BE2C (cell line): ENCODE results near the gene SLC51B.

ENCODE experiments used
- DNase-seq: peaks from one replicate; pipeline ENCODE4 v3.0.0-alpha.2; 2020
- H3K27me3 ChIP-seq: fragments of 250-450 bp; sonication (Bioruptor Pico); 2 replicates; pipeline ENCODE4 v1.5.1; 2020; ENCODE audit warnings: mild to moderate bottlenecking
- H3K36me3 ChIP-seq: fragments of 250-450 bp; sonication (Bioruptor Pico); 2 replicates; pipeline ENCODE4 v1.5.1; 2020; ENCODE audit warnings: mild to moderate bottlenecking
- H3K4me1 ChIP-seq: fragments of 250-450 bp; sonication (Bioruptor Pico); 2 replicates; pipeline ENCODE4 v1.5.1; 2020
- H3K4me3 ChIP-seq: 2 replicates; pipeline ENCODE4 v1.5.1; 2011; ENCODE audit warnings: low read depth, low read length
- H3K9me3 ChIP-seq: fragments of 250-450 bp; sonication (Bioruptor Pico); 2 replicates; pipeline ENCODE4 v1.5.1; 2020
- TF ChIP-seq, protein P1 (sequence below): IDR thresholded peaks from 2 replicates; pipeline ENCODE4 v1.5.1; 2012; ENCODE audit warnings: mild to moderate bottlenecking, low read depth, low read length

The SLC51B gene

DNA sequence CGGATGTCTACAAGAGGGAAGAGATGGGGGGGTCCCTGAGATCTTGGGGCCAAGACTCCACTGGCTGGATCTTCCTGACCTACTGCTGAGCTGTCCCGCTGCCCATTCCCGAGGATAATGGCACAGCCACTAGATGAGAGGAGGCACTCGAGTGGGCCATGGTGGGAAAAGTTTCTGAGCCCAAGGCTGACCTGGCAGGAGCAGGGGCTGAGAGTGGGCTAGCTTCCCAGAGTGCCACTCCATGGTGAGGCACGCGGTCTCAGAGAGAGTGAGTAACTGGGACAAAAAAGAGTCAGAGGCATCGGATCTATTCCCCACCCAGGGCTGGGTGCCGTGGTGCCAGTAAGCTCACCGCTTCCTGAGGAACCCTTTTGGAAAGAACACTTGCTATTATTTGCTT is 10.9 kb downstream of the SLC51B start:
- DNase-seq: no peak
- no peaks in the 10 kb centered on the region for H3K36me3 ChIP-seq
- peaks cover 4% of the 10 kb centered on the region for H3K4me1 ChIP-seq
- no peaks in the 10 kb centered on the region for H3K9me3 ChIP-seq
- TF ChIP-seq, protein P1, sequence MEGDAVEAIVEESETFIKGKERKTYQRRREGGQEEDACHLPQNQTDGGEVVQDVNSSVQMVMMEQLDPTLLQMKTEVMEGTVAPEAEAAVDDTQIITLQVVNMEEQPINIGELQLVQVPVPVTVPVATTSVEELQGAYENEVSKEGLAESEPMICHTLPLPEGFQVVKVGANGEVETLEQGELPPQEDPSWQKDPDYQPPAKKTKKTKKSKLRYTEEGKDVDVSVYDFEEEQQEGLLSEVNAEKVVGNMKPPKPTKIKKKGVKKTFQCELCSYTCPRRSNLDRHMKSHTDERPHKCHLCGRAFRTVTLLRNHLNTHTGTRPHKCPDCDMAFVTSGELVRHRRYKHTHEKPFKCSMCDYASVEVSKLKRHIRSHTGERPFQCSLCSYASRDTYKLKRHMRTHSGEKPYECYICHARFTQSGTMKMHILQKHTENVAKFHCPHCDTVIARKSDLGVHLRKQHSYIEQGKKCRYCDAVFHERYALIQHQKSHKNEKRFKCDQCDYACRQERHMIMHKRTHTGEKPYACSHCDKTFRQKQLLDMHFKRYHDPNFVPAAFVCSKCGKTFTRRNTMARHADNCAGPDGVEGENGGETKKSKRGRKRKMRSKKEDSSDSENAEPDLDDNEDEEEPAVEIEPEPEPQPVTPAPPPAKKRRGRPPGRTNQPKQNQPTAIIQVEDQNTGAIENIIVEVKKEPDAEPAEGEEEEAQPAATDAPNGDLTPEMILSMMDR: no peak
- no peaks in the 10 kb centered on the region for H3K27me3 ChIP-seq
- no peak overlapping the region for H3K4me3 ChIP-seq

DNA sequence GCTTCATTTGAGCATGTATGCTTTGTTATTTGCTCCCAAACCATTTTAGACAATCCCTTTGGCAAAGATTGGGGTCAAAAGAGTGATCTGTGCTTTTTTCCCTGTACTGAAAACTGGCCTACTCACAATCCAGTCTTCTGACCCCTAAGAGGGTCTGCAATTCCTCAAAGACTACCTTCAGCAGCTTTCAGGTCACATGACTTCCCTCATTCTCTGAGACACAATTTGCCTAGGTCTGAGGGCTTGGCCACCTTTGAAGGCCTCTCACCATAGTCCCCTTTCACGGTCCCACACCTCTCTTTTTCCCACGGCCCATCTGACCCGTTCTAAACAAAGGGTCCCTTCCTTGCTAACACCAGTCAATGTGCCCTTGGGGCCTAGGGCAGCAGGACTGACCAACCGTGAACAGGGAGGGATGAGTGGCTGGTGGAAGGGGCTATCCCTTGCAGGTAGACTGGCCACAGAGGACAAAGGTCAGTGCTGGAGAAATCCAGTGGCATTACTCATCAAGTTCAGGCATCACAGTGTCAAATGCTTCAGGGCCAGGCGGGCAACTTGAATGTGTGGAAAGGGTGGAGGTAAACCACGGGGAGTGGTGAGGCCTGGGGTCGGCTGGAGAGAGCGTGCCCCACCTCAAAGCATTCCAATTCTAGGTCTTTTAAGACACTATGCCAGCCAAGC is 11.8 kb downstream of the SLC51B start:
- no peaks in the 10 kb centered on the region for H3K36me3 ChIP-seq
- H3K4me3 ChIP-seq: no peak overlapping the region
- TF ChIP-seq, protein P1: no peak
- H3K9me3 ChIP-seq: no peaks in the 10 kb centered on the region
- H3K4me1 ChIP-seq: peaks cover 4% of the 10 kb centered on the region
- H3K27me3 ChIP-seq: no peaks in the 10 kb centered on the region
- no peak for DNase-seq

DNA sequence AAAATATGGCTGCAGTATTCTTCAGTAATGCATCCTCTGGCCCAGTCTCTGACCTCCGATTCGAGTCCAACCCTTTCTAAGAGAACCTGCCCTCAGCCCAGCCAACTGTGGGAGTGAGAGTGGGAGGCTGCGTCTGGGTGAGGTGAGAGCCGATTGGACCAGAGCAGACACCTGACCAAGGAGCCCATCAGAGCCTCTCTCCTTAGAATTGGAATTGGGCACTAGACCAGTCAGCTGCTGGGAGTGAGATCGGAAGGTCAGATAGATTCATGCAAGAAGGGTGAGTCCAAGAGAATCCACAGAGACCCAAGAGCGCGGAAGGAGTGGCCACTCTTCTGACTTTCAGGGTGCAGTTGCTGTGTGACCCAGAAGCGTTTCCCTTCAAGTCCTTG is 12.4 kb downstream of the SLC51B start:
- H3K4me3 ChIP-seq: no peak overlapping the region
- H3K9me3 ChIP-seq: no peaks in the 10 kb centered on the region
- no peaks in the 10 kb centered on the region for H3K36me3 ChIP-seq
- H3K27me3 ChIP-seq: no peaks in the 10 kb centered on the region
- peaks cover 4% of the 10 kb centered on the region for H3K4me1 ChIP-seq
- TF ChIP-seq, protein P1: no peak
- DNase-seq: no peak

DNA sequence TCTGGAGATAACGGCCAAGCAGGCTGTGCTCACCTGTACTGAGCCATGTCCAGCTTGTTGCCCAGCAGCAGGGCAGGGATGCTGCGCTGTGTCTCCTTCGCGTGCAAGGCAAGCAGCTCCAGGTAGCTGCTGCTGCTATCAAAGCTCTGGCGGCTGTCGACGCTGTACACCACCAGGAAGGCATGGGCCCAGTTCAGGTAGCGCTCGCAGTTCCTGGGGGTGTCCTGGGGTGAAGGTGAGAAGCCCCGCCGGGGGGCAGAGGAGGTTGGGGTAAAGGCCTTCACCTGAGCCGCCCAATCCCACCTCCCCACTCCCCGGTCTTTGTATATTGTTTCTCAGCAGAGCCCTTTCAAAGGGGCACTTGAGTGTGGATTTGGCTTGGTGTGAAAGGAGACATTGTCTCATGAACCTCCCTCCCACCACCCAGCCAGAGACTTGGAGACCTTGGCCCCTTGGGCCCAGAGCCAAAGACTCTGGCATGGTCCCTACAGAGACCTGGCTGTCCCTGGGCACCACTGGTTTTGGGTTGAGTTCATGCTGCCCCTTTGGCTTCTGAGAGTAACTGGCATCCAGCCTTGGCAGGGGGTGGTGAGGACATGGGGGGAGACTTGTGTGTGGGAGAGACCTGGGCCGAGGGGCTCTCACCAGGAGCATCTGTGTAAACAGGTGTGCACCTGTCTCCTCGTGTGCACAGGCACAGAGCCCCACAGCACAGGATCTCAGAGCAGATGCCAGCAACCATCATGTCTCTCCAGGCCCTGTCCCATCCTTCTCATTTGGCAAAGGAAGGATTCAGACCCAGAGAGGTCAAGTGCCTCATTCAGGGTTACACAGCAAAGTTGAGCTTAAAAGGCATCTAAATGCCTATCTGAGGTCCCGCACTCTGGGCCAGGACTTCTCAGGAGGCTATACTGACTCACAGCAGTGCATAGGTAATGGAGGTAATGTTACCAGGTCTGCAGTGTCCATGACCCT is 13.5 kb downstream of the SLC51B start:
- Histone ChIP-seq H3K9me3 (no peaks in the 10 kb centered on the region), H3K27me3 (no peaks in the 10 kb centered on the region), H3K4me1 (peaks cover 4% of the 10 kb centered on the region), H3K4me3 (no peak overlapping the region), H3K36me3 (no peaks in the 10 kb centered on the region)
- no peak for DNase-seq
- TF ChIP-seq, protein P1: no peak

DNA sequence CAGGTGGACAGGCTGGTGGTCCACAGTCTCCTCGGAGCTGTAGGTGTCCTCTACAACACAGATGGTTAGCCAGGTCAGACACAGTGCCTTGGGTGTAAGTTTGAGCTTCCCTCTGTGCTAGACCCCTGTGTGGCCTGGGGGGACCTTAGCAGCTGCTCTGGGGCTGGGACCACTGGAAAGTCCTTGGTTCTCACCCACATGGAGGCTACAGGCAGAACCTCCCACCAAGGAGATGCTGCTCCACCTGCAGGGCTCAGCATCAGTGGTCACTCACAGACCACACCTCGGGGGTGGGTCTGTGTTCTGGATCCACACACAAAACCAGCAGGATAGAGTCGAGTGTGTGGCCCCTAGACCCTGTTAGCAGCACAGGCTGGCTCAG is 14.2 kb downstream of the SLC51B start:
- no peak overlapping the region for H3K4me3 ChIP-seq
- no peaks in the 10 kb centered on the region for H3K36me3 ChIP-seq
- H3K27me3 ChIP-seq: no peaks in the 10 kb centered on the region
- DNase-seq: no peak
- TF ChIP-seq, protein P1: no peak
- H3K4me1 ChIP-seq: peaks cover 3% of the 10 kb centered on the region
- H3K9me3 ChIP-seq: no peaks in the 10 kb centered on the region
